Medulla oblongata (tissue), 1 donor: ENCODE results near the gene TMPRSS6.

Experiments used
- DNase-seq: peaks from one replicate; pipeline ENCODE4 v3.0.0-alpha.2; 2015; ENCODE audit errors: extremely low spot score

TMPRSS6 gene

GRCh38 chr22:37028692-37029674, 80.5 kb downstream of the TMPRSS6 start:
- DNase-seq: no peak

GRCh38 chr22:37027556-37027955, 82.0 kb downstream of the TMPRSS6 start:
- DNase-seq: no peak

GRCh38 chr22:37026325-37026724, 83.2 kb downstream of the TMPRSS6 start:
- no peak for DNase-seq

- no peak for DNase-seq
These were observed 83.9 kb downstream of the TMPRSS6 start for GRCh38 chr22:37025500-37026070.

GRCh38 chr22:37024339-37025157, 85.0 kb downstream of the TMPRSS6 start:
- no peak for DNase-seq

- DNase-seq: no peak
These were observed 85.7 kb downstream of the TMPRSS6 start for GRCh38 chr22:37023743-37024338.

GRCh38 chr22:37022483-37023337, 86.8 kb downstream of the TMPRSS6 start:
- peak; percentile 70 for DNase-seq

GRCh38 chr22:37021710-37022482, 87.6 kb downstream of the TMPRSS6 start:
- peak; percentile 63 for DNase-seq

- DNase-seq: no peak
These were observed 88.5 kb downstream of the TMPRSS6 start for GRCh38 chr22:37021041-37021440.

GRCh38 chr22:37020192-37020479, 89.4 kb downstream of the TMPRSS6 start:
- DNase-seq: no peak

GRCh38 chr22:37019309-37020191, 90.0 kb downstream of the TMPRSS6 start, which contains the start of the genes MPST and TST:
Gene MPST (plus strand): TSS chr22:37019742. CDS start chr22:37019837, 95 bp downstream.
Gene TST (minus strand): TSS chr22:37019447. CDS start chr22:37018732, 715 bp downstream.
- DNase-seq: peak; percentile 87

- DNase-seq: peak; percentile 39
These were observed 90.7 kb downstream of the TMPRSS6 start for GRCh38 chr22:37018815-37019308.

GRCh38 chr22:37018086-37018814, 91.3 kb downstream of the TMPRSS6 start:
- no peak for DNase-seq

GRCh38 chr22:37017356-37017755, 92.2 kb downstream of the TMPRSS6 start:
- DNase-seq: no peak

- DNase-seq: no peak
These were observed 93.2 kb downstream of the TMPRSS6 start for GRCh38 chr22:37016134-37016910.

- DNase-seq: no peak
These were observed 94.0 kb downstream of the TMPRSS6 start for GRCh38 chr22:37015587-37015878.
